NCI-H1694 treated with DMSO at 0.1 percent for 48 hours (cell line): ENCODE data around the gene NUTM2F.
"Not testable (repeated sequence)": the region's sequence is repeated elsewhere in the genome, so short reads cannot be mapped to it uniquely, and the experiment has no call there.

Experiments used
- DNase-seq: peaks from one replicate; lab custom pipeline; 2025; lab: John Stamatoyannopoulos, UW

The NUTM2F gene

DNA sequence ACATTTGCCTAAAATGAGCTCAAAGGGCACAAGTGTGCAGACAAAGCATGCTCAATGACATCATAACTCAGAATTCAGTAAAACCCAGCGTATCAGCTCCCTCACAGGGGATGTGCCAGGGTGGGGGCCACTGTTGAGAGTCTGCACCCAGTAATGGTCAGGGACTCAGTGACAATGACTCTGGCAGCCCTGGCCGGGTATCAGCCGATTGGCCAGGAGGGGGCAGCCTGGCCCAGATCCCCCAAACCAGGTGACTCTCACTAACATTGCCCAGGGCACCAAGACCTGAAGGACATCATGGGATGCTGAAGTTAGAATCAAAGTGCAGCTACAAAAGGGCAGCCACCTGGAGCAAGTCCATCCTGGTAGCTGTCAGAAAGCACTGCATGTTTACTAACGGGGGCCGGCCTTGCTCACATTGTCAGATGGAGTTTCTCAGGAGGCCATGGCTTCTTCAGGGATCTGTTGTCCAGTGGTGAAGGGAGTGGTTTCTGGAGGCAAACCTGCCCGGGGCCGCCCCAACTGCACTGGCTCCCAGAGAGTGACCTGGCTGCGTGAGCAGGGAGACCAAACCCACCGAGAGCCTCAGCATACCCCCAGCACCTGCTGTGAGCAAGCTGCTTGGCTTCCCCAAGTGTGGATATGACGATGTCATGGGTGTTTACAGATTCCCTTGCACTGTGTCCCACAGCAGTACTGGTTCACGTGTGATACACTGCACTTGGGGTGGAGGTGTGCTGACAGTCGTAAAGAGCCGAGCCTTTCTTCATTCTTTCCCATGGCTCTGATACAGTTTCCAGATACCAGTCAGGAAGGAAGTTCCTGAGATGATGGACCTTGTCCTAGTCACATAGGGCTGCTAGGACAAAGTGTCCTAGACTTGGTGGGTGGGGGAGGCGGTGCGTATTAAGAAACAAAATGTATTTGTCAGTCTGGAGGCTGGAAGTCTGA lies 13.1 kb downstream of the NUTM2F start:
- DNase-seq: not testable (repeated sequence)

DNA sequence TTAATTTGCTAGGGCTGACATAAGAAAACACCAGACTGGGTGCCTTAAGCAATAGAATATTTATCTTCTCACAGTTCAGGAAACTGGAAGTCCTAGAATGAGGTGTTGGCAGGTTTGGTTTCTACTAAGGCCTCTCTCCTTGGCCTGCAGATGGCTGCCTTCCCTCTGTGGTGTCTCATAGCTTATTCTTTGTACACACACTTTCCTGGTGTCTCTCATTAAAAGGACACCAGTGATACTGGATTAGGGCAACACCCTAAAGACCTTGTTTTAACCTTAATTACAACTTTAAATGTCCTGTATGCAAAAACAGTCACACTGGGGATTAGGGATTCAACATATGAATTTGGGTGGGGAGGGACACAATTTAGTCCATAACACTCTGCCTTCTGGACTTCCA lies 25.1 kb downstream of the NUTM2F start:
- no peak for DNase-seq

DNA sequence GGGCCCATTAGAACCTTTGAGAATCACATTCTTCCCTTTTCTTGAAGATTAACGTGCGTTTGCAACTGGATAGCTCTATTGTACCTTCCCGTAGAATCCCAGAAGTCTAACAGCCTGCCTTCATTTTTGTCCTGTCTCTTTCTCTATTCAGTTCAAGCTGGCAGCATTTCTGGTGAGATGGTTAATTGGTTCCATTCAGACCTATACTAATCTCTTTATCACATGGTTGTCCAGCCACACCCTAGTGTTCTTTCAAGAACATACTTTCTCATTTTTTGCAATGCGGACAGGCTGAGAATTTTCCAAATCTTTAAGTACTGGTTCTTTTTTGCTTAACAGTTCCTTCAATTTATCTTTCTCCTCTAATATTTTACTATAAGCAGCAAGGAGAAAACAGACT lies 26.0 kb downstream of the NUTM2F start:
- no peak for DNase-seq

DNA sequence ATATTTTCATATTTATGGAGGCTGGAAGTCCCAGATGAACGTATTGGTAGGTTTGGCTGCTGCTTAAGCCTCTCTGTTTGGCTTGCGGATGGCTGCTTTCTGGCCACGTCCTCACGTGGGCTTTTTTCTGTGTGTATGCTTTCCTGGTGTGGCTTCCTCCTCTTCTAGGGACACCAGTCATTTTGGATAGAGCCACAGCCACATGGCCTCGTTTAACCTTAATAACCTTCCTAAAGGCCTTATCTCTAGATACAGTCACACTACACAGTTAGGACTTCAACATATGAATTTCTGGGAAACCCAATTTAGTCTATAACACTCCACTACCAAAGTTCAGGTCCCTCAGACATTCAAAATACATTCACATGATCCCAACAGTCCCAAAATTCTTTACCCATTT lies 26.9 kb downstream of the NUTM2F start:
- no peak for DNase-seq

DNA sequence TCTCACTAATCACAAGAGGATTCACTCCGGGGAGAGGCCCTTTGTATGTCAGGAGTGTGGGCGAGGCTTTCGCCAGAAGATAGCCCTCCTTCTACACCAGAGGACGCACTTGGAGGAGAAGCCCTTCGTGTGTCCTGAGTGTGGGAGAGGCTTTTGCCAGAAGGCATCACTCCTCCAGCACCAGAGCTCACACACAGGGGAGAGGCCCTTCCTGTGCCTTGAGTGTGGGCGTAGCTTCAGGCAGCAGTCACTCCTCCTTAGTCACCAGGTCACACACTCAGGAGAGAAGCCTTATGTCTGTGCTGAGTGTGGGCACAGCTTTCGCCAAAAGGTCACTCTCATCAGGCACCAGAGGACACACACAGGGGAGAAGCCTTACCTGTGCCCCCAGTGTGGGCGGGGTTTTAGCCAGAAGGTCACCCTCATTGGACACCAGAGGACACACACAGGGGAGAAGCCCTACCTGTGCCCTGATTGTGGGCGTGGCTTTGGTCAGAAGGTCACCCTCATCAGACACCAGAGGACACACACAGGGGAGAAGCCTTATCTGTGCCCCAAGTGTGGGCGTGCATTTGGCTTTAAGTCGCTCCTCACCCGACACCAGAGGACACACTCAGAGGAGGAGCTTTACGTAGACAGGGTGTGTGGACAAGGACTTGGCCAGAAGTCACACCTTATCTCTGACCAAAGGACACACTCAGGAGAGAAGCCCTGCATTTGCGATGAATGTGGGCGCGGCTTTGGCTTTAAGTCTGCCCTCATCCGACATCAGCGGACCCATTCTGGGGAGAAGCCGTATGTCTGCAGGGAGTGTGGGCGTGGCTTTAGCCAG lies 27.8 kb downstream of the NUTM2F start:
- no peak for DNase-seq

DNA sequence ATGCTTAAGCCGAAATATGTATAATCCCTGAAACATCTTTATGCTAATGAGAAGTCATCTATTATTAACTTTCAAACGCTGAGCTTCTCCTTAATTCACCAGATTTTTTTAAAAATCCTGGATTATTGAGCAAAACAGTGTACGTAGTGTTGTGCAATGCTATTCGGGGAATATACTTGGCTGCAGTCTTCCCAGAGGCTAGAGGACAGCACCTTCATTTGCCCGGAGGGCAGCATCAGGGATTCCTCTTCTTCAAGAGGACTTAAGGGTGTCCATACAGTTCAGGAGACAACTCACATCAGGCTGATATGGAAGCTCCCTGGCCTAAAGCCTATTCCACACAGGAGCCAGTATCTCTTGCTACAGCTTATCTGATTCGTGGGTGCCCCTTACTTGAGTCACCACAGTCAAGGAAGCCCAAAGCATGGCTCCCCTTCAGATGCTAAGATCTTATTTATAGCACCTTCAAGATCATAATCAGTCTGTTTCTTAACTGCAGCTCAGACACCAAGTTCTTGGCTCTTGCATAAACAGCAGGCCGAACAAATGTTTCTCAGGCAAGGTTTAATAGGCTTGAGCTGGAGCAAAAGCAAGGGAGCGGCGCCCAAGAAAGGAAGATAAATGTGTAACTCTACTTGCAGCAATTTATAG lies 29.4 kb downstream of the NUTM2F start:
- no peak for DNase-seq

DNA sequence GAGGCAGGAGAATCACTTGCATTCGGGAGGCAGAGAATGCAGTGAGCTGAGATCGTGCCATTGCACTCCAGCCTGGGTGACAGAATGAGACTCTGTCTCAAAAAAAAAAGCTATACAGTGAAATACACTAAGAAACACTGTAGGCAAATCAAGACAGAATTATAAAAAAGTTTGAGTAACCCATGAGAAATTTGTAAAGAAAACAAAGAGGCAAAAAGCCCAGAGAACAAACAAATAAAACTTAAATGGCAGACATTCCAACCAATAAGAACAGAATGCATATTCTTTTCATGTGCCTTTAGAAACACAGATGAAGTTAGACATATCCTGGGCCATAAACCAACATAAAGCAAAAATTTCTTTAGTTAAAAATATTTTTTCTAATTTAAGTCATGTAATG lies 38.8 kb downstream of the NUTM2F start:
- DNase-seq: no peak

DNA sequence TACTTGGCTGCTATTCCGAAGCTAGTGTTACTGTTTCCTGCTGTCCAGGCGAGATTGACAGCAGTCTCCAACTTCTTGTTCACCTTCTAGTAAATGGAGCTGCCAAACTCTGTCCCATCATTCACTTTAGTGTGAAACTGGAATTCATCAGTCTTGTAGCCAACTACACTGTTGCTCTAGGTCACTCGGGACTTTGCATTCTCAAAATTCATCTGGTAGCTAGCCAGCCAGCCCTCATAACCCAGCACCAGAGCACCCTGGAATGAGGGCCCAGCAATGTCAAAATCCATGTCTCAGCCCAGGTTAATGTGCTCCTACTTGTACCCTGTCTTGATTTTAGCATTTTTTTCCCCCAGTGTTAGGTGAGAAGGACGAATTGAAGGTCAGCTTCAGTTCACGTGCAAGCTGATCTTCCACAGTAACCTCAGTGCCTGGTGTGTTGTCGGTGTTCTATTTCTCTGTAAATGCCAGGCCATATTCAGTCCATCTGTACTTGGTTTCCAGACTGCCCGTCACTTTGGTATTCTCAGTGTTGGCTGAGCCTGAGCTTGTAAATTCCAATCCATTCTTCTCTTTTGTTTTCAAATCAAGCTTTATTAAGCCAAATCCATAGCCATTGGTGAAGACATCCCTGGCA lies 40.4 kb downstream of the NUTM2F start:
- no peak for DNase-seq

DNA sequence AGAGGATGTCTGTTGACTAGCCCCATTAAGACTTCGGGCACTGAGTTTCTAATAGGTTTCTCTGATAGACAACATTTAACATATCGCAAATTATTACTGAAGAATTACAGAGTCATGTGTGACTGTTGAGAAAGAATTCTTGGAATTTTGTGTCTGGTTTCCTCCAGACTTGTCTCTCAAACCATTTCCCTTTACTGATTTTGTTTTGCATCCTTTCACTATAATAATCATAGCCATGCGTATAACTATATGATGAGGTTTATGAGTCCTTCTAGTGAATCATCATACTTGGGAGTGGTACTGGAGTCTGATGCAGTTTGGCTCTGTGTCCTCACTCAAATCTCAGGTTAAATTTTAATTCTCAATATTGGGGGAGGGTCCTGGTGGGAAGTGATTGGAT lies 42.3 kb downstream of the NUTM2F start:
- no peak for DNase-seq

DNA sequence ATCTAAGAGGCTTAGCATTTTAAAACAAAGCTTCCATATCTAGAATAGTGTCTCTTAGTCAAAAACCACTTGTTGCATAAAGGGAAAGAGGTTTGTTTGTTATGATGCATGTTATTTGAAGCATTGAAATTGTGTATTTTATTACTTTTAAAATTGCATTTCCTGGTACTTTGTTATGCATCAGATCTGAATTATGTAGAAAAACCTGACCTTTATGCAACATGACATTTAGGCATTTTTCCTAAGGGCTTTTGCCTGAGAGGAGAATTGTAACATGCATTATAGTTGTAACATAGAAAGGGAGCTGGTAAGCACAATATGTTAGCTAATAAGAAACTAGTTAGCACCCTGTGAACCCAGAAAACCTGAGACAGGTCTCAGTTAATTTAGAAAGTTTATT lies 47.3 kb downstream of the NUTM2F start:
- DNase-seq: no peak

DNA sequence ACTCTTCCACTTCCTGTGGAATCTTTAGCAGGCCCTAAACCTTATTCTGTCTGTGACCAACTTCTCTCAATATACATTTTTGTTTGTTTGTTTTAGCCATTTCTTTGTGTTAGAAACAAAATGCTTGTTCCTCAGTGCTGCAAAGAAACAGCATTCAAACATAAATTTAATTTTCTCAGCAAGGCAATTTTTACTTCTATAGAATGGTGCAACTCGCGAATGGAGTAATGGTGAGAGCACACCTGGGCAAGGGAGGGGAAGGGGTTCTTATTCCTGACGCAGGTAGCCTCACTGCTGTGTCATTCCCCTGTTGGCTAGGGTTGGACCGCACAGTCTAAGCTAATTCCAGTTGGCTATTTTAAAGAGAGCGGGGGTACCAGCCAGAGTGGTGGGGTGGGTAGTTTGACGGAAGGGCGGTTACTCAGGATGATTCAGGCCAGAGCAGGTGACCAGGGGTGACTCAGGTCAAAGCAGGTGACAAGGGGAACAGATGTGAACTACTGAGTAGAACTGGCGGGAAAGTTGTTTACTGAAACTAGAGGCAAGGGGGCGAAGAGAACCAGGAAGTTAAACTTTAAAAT lies 47.9 kb downstream of the NUTM2F start:
- DNase-seq: no peak

DNA sequence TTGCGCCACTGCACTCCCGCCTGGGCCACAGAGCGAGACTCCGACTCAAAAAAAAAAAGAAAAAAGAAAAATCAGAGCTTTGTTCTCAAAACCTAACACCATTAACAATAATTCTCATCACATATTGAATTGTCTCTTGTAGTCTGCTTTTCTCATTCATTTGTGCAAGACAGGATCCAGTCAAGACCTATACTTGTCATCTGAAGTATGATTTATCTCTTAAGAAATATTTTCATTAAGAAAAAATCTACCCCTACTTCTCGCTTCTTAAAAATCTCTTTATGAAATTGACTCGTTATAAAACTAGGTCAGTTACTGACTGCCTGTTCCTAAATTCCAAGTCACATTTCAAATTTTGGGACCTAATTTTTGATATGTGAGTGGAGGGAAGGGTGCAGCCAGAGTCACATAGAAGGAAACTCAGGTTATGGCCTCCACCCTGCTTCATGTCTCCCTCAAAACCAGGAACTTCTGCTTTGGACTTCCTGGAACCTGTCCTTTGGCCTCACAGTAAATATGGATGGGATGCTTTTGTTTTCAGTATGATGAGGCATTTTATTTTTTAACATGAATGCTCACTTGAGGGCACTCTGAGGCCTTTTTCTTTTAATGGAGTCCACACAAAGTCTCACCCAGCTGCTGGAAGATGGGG lies 50.4 kb downstream of the NUTM2F start:
- DNase-seq: no peak

DNA sequence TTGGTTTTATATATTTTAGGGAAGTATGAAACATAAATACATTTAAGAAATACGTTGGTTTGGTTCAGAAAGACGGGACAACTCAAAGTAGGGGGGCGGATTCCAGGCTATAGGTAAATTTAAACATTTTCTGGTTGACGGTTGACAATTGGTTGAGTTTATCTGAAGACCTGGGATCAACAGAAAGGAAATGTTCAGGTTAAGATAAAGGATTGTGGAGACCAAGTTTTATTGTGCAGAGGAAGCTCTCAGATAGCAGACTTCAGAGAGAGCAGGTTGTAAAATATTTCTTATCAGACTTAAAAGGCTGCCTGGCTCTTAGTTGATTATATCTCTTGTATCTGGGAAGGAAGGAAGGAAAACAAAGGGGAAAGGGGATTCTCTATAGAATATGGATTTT lies 51.4 kb downstream of the NUTM2F start:
- not testable (repeated sequence) for DNase-seq

DNA sequence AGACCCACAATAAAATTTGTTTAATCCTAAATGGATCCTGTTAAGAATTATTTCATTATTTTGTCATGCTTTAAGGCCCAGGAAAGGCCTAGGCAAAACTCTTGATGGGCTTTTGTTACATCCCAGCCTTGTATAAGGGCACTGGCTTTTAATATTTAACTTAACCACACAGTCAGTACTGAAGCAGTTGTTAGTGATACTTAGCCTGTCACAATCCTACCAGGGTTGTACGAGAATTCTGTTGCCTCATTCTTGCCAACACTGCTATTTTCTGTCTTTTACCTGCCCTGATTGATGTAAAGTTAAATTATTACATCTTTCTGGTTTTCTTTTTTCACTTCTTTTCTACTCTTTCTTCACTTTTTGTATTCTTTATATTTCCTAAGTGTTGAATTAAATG lies 58.4 kb downstream of the NUTM2F start:
- DNase-seq: no peak

DNA sequence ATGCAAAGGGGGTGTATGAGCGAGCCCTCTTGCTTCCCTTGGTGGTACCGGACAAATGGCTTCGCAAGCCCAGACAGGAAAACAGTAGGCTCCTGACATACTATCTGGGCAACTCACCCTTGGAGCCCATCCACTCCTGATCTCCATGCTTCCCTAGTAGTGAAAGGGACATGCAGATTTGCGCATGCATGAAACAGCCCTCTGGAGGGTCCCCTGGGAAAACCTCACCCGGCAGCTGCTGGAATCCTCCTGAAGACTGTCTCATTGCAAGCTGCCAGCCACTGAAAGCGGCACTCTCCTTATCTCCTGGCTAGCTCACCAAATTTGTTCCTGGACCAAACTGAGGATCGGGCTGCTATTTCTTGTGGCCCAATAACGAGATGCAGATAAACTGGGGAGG lies 59.2 kb downstream of the NUTM2F start:
- DNase-seq: no peak
